ENCODE data around the gene WAPL.

DNA sequence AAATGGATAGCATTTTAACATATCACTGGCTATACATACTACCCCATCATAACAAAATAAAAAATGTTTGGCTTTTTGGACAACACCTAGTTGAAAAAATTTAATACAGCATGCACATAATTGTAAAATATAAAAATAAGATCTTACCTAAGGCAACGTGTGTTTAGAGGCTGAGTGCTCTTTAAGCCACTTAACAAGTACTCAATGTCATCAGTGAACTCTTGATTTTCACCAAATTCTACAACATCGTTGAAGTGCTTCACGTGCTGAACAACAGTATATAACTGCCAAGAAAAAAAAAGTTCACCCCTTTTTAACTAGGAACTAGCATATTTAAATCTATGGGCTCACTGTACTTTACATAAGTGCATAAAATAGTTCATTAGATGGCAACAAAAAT is 49.5 kb downstream of the WAPL start:
- TF ChIP-seq POLR2A (IDR thresholded peaks at IDR 0.05; ENCODE audit: low read length) (no peak), GATA1 (IDR thresholded peaks at IDR 0.05; ENCODE audit: low read depth, low read length) (no peak)
